Activated CD4-positive, alpha-beta T cell treated with anti-CD3 and anti-CD28 coated beads, Interleukin-2, amount 50 U/mL, for 24 hours (primary cell): ENCODE data around the gene PC.
A peak's percentile ranks its signal among the peaks of the same experiment; 100 is the strongest.
"Not testable (repeated sequence)": the region's sequence is repeated elsewhere in the genome, so short reads cannot be mapped to it uniquely, and the experiment has no call there.

ENCODE experiments used
- DNase-seq, 2 donors: peaks; one replicate each; pipeline ENCODE4 v3.0.0-alpha.2; 2020; ENCODE audit warnings: low read depth in 1 of 2, low spot score in 1 of 2

Gene PC

GRCh38 chr11:66845143-66845875, 112.9 kb downstream of the PC start:
- no peak for DNase-seq

GRCh38 chr11:66844496-66845142, 113.6 kb downstream of the PC start:
- DNase-seq: no peak

DNA sequence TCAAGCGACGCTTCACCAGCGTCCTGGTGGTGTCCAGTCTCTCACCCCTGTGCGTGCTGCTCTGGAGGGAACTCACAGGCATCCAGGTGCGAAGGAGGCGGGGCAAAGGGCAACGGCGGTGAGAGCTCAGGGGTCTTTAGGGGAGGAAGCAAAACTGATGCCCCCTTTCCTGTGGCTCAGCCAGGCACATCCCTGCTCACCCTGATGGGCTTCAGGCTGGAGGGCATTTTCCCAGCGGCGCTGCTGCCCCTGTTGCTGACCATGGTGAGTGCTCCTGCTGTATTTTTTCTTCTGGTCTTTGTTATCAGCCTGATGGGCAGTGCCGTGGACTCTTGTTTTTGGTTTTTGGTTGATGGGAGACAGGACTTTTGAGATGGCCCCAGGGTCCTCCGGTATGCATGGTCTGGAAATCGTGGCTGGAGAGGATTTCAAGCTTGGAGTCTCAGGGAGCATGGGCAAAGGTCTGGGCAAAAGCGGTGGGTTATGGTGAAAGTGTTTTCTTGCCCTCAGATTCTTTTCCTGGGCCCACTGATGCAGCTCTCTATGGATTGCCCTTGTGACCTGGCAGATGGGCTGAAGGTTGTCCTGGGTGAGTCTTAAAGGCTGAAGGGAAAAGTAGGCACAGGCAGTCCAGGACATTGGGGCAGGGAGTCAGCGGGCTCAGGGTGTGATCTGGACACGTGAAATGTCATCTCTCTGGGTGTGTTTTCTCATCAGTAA, 114.2 kb downstream of the PC start:
- no peak for DNase-seq

- DNase-seq: peak; percentile 79 to 86
Measured at GRCh38 chr11:66842896-66843775, 115.0 kb downstream of the PC start, which contains the start of gene RCE1. Gene RCE1, plus strand, starts transcription at chr11:66843441. Its CDS starts 15 bp downstream, at chr11:66843456.

DNA sequence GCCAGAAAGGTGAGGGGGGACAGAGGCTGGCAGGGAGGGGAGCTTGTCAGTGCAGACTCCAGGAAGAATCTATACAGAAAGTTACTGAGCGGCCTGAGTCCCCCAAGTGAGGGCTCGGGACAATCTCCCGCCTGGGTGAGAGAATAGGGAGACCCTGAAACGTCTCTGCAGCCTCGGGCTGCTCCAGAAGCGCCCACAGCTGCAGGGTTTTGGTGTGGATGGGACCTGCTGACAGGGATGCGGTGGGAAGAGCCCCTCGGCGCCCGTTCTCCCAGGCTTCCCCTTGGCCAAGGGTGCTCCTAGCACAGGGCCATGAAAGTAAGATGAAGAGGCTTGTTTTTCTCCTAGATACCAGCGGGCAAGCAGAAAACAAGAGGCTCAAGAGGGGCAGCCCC, 115.7 kb downstream of the PC start:
- DNase-seq: no peak

- no peak for DNase-seq
Measured at GRCh38 chr11:66841861-66842260, 116.3 kb downstream of the PC start.

GRCh38 chr11:66840317-66841091, 117.7 kb downstream of the PC start:
- no peak for DNase-seq

GRCh38 chr11:66835768-66836405, 122.3 kb downstream of the PC start:
- no peak for DNase-seq

DNA sequence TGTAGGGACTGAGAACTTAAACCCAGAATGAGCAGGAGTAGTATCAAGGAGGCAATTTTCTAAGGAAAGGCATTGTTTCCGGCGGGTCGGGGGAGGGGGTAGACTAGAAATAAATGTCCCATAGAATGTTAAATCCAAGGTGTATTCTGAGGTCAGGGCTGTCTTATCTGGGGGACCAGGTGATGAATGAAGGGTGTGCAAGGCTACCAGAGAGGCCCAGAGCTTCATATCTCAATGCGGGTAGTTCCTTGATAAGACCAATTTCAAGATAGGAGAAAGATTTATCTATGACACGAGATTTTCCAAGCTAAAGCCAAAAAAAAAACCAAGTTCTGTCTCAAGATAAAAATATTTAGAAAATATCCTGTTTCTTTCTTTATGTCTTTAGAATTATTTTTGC, 123.2 kb downstream of the PC start:
- DNase-seq: no peak

DNA sequence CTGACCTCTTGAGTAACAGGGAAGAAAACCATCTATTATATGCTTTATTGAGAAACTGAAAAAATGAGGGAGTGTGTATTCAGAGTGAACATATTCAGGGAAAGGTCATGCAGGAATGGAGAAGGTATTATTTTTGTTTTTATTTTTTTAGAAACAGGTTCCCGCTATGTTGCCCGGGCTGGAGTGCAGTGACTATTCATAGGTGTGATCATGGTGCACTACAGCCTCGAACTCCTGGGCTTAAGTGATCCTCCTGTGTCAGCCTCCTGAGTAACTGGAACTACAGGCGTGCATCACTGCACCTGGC, 123.7 kb downstream of the PC start:
- DNase-seq: no peak

GRCh38 chr11:66824573-66824972, 133.6 kb downstream of the PC start:
- DNase-seq: not testable (repeated sequence)

DNA sequence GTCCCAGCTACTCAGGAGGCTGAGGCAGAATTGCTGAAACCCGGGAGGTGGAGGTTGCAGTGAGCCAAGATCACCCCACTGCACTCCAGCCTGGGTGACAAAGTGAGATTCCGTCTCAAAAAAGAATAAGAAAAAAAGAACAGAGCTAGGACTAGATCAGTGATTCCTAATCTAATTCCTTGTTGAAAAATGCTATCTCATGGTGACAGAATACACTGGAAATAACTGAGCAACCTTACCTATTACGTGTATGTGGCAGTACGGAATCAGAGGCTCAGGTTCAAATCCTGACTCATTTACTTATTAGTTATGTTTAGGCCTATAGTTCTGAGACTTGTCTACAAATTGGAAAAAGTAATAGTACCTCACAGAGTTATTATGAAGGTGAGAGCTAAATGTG, 134.5 kb downstream of the PC start:
- no peak for DNase-seq

GRCh38 chr11:66820901-66821300, 137.3 kb downstream of the PC start:
- no peak for DNase-seq

- no peak for DNase-seq
Measured at GRCh38 chr11:66820381-66820780, 137.8 kb downstream of the PC start.

- no peak for DNase-seq
Measured at GRCh38 chr11:66818231-66818955, 139.8 kb downstream of the PC start.

DNA sequence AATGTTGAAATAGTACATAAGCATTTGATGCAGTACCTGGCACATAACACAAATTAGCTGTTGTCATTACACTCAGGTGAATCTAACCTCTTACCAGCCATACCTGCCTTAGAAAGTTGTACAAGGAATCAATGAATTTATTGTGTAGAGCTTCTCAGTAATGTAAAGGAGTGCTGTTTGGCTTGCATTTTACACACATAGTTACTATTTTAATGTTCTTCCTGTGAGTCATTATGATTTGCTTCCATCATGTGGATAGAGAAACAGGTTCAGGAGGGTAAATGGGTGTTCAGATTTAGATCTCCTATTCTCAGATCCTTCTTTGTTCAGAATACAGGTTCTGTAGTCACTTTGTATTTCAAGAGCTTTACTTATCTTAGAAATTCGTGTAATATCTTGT, 142.5 kb downstream of the PC start:
- DNase-seq: no peak

DNA sequence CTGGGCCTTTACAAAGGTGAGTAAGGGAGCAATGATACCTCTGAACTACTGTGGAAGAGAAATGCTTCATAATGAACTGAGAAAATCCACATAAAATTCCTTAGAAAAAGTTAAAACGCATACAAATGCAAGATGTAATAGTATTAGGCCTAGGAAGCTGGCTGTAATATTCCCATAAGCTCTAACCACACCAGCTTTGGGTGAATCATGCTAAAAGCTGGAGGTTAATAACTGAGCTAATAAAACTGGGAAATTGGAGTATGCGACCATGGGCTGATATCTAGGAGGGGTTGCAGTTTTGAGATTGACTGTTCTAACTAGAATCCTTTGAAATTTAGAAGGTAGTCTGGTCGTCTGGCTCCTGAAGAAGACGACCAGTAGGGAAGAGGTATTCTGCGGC, 143.5 kb downstream of the PC start:
- no peak for DNase-seq

GRCh38 chr11:66810576-66811185, 147.5 kb downstream of the PC start:
- DNase-seq: no peak

DNA sequence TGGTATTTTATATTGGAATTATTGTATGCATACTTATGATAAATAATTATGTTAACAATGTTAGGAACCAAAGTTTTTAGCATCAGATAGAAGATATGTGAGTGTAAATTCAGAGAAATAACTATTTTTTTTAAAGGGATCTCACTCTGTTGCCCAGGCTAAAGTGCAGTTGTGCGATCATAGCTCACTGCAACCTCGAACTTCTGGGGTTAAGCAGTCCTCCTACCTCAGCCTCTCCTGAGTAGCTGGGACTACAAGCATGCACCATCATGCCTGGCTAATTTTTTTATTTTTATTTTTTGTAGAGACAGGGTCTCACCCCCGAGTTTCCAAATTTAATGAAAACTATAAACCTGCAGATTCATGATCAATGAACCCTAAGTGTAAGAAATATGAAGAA, 148.6 kb downstream of the PC start:
- DNase-seq: no peak
